Keratinocyte (primary cell): ENCODE data around the gene CUBN. TPM values are rescaled to one million over a fixed set of nuclear protein-coding genes. Genes with fewer than 3 reads are reported as not detected.

Experiments
- DNase-seq: peaks from one replicate; pipeline ENCODE4 v3.0.0-alpha.2; 2011; ENCODE audit warnings: low read depth, missing footprints, low spot score
- FAIRE-seq: peaks from 2 replicates; lab custom pipeline; 2011; peaks lifted over from hg19 to GRCh38; lab: Jason Lieb, UNC
- H2AFZ ChIP-seq: 2 replicates; pipeline ENCODE4 v1.6.0; 2012; ENCODE audit warnings: low read length, control low read depth, inconsistent platforms; ENCODE audit not compliant: control insufficient read depth
- H3K27ac ChIP-seq: 2 replicates; pipeline ENCODE4 v1.5.1; 2011; ENCODE audit warnings: low read length; ENCODE audit not compliant: control insufficient read depth, insufficient read depth
- H3K27me3 ChIP-seq: 3 replicates; pipeline ENCODE4 v1.6.0; 2011; ENCODE audit warnings: low read length; ENCODE audit not compliant: control insufficient read depth, insufficient read depth; ENCODE audit errors: extremely low read depth
- H3K36me3 ChIP-seq, 2 experiments: 2 replicates in 1 of 2; 3 replicates in 1 of 2; pipeline ENCODE4 v1.5.1; 2011; ENCODE audit warnings: low read length in 2 of 2, mild to moderate bottlenecking in 1 of 2; ENCODE audit not compliant: control insufficient read depth in 2 of 2, insufficient read depth in 2 of 2; ENCODE audit errors: extremely low read depth in 1 of 2
- H3K4me1 ChIP-seq: 3 replicates; pipeline ENCODE4 v1.5.1; 2011; ENCODE audit warnings: low read length; ENCODE audit not compliant: control insufficient read depth, insufficient read depth; ENCODE audit errors: extremely low read depth
- H3K4me2 ChIP-seq: 3 replicates; pipeline ENCODE4 v1.6.0; 2011; ENCODE audit warnings: low read depth, low read length; ENCODE audit not compliant: control insufficient read depth, insufficient read depth; ENCODE audit errors: extremely low read depth
- H3K4me3 ChIP-seq, 3 experiments: fragments of 200-600 bp in 1 of 3; sonication (generic) in 1 of 3; 2 replicates in 2 of 3; 3 replicates in 1 of 3; pipeline ENCODE4 v1.5.1; 2011 to 2016; ENCODE audit warnings: low read length in 3 of 3, mild to moderate bottlenecking in 3 of 3, control low read depth in 2 of 3, inconsistent platforms in 1 of 3, low read depth in 1 of 3, mixed read lengths in 1 of 3, mixed run types in 1 of 3, moderate library complexity in 1 of 3; ENCODE audit not compliant: control insufficient read depth in 2 of 3, insufficient read depth in 2 of 3; ENCODE audit errors: extremely low read depth in 1 of 3
- H3K79me2 ChIP-seq: 2 replicates; pipeline ENCODE4 v1.6.0; 2012; ENCODE audit warnings: low read length; ENCODE audit not compliant: control insufficient read depth, insufficient read depth
- H3K9ac ChIP-seq: 3 replicates; pipeline ENCODE4 v1.6.0; 2011; ENCODE audit warnings: low read length; ENCODE audit not compliant: control insufficient read depth, insufficient read depth; ENCODE audit errors: extremely low read depth
- H3K9me1 ChIP-seq: 3 replicates; pipeline ENCODE4 v1.6.0; 2011; ENCODE audit warnings: low read length; ENCODE audit not compliant: control insufficient read depth, insufficient read depth; ENCODE audit errors: extremely low read depth
- H3K9me3 ChIP-seq: 2 replicates; pipeline ENCODE4 v1.5.1; 2012; ENCODE audit warnings: low read depth, low read length; ENCODE audit not compliant: control insufficient read depth
- H4K20me1 ChIP-seq: 3 replicates; pipeline ENCODE4 v1.6.0; 2011; ENCODE audit warnings: low read length; ENCODE audit not compliant: control insufficient read depth, insufficient read depth; ENCODE audit errors: extremely low read depth
- EZH2 ChIP-seq: IDR thresholded peaks from one replicate; pipeline ENCODE4 v1.6.1; 2012; ENCODE audit warnings: inconsistent platforms, mild to moderate bottlenecking, low read length, moderate library complexity
- dilution Hi-C: fragments of 300-500 bp; cut with MboI; formaldehyde crosslinking; loops from one replicate; pipeline ENCODE4 v1.7.0; 2020; ENCODE audit warnings: low sequenced_read_pairs; ENCODE audit not compliant: extremely low pct_ligation_motif_present
- polyA plus RNA-seq, 5 experiments: library from polyadenylated mRNA; depleted of rRNA in 3 of 5; stranded (reverse) in 3 of 5; stranded (forward) in 1 of 5; unstranded in 1 of 5; fragments of >200 nt; gene quantifications; 1 replicate in 1 of 5; 2 replicates in 3 of 5; 3 replicates in 1 of 5; pipeline versions ENCODE4 v1.2.1 to v1.2.3, GENCODE V29; 2011 to 2012; ENCODE audit warnings: missing spikeins in 2 of 5, low read depth in 1 of 5, low replicate concordance in 1 of 5
- TF ChIP-seq, protein P1 (sequence below), 3 experiments: IDR thresholded peaks in 1 of 3; conservative IDR thresholded peaks in 1 of 3; optimal IDR thresholded peaks in 1 of 3; 2 replicates in 2 of 3; 3 replicates in 1 of 3; pipeline versions ENCODE3 to v1.5.1; 2011; ENCODE audit warnings: low read length in 3 of 3, mild to moderate bottlenecking in 3 of 3, moderate library complexity in 2 of 3, control low read depth in 1 of 3, inconsistent platforms in 1 of 3; ENCODE audit not compliant: insufficient read depth in 2 of 3; ENCODE audit errors: extremely low read depth in 1 of 3

CUBN gene
- polyA plus RNA-seq, 1 donor (not counting 4 experiments of a cell fraction or from before 2014, with no cell fraction given) = 0.07 TPM

- H3K79me2 ChIP-seq = no peaks in the 10 kb centered on the region
- H2AFZ ChIP-seq = no peak overlapping the region
- H3K9me3 ChIP-seq = no peaks in the 10 kb centered on the region
- H4K20me1 ChIP-seq = no peaks in the 10 kb centered on the region
- no peaks in the 10 kb centered on the region for H3K9me1 ChIP-seq
- H3K27ac ChIP-seq = no peak overlapping the region
- no peak overlapping the region for H3K9ac ChIP-seq
- FAIRE-seq = no peak
- no peak overlapping the region for H3K4me3 ChIP-seq
- TF ChIP-seq EZH2 = no peak
- TF ChIP-seq, protein P1, sequence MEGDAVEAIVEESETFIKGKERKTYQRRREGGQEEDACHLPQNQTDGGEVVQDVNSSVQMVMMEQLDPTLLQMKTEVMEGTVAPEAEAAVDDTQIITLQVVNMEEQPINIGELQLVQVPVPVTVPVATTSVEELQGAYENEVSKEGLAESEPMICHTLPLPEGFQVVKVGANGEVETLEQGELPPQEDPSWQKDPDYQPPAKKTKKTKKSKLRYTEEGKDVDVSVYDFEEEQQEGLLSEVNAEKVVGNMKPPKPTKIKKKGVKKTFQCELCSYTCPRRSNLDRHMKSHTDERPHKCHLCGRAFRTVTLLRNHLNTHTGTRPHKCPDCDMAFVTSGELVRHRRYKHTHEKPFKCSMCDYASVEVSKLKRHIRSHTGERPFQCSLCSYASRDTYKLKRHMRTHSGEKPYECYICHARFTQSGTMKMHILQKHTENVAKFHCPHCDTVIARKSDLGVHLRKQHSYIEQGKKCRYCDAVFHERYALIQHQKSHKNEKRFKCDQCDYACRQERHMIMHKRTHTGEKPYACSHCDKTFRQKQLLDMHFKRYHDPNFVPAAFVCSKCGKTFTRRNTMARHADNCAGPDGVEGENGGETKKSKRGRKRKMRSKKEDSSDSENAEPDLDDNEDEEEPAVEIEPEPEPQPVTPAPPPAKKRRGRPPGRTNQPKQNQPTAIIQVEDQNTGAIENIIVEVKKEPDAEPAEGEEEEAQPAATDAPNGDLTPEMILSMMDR (optimal IDR thresholded peaks at IDR 0.05 in 1 of 3, IDR thresholded peaks at IDR 0.05 in 1 of 3, conservative IDR thresholded peaks at IDR 0.05 in 1 of 3; ENCODE audit: extremely low read depth in 1 of 3, insufficient read depth in 2 of 3, low read length in 3 of 3) = no peak
- H3K4me1 ChIP-seq = peaks cover 4% of the 10 kb centered on the region
- H3K4me2 ChIP-seq = no peak overlapping the region
- H3K36me3 ChIP-seq = no peaks in the 10 kb centered on the region
- dilution Hi-C loops = no loop called here
- H3K27me3 ChIP-seq = no peaks in the 10 kb centered on the region
- no peak for DNase-seq
Observed at GRCh38 chr10:17053513-17053912, 76.1 kb downstream of the CUBN start.

GRCh38 chr10:17053061-17053460 lies 76.5 kb downstream of the CUBN start:
- Histone ChIP-seq H3K9ac (no peak overlapping the region), H3K4me1 (peaks cover 4% of the 10 kb centered on the region), H3K4me2 (no peak overlapping the region), H3K79me2 (no peaks in the 10 kb centered on the region), H3K36me3 (no peaks in the 10 kb centered on the region), H3K4me3 (no peak overlapping the region), H3K27me3 (no peaks in the 10 kb centered on the region), H2AFZ (no peak overlapping the region), H3K9me3 (no peaks in the 10 kb centered on the region), H4K20me1 (no peaks in the 10 kb centered on the region), H3K27ac (no peak overlapping the region), H3K9me1 (no peaks in the 10 kb centered on the region)
- DNase-seq (no peak), FAIRE-seq (no peak)
- dilution Hi-C loops = no loop called here
- TF ChIP-seq, protein P1 (optimal IDR thresholded peaks at IDR 0.05 in 1 of 3, IDR thresholded peaks at IDR 0.05 in 1 of 3, conservative IDR thresholded peaks at IDR 0.05 in 1 of 3; ENCODE audit: extremely low read depth in 1 of 3, insufficient read depth in 2 of 3, low read length in 3 of 3) = no peak
- TF ChIP-seq EZH2 = no peak
